Peyer's patch (tissue), 4 donors: ENCODE results near the gene TPBGL.

ENCODE experiments used
- POLR2A ChIP-seq, 2 donors: fragments of 450-650 bp; IDR thresholded peaks; one replicate each; pipeline ENCODE4 v1.5.1; 2017; ENCODE audit warnings: antibody characterized with exemption in 2 of 2, mild to moderate bottlenecking in 2 of 2, moderate library complexity in 2 of 2
- TF ChIP-seq, protein P1 (sequence below), 6 experiments: fragments of 450-650 bp in 4 of 6; fragments of 200-600 bp in 2 of 6; sonication (generic) in 1 of 6; IDR thresholded peaks; one replicate each; pipeline ENCODE4 v1.5.1; 2017 to 2019; ENCODE audit warnings: antibody characterized with exemption in 6 of 6, mild to moderate bottlenecking in 3 of 6, moderate library complexity in 1 of 6

DNA sequence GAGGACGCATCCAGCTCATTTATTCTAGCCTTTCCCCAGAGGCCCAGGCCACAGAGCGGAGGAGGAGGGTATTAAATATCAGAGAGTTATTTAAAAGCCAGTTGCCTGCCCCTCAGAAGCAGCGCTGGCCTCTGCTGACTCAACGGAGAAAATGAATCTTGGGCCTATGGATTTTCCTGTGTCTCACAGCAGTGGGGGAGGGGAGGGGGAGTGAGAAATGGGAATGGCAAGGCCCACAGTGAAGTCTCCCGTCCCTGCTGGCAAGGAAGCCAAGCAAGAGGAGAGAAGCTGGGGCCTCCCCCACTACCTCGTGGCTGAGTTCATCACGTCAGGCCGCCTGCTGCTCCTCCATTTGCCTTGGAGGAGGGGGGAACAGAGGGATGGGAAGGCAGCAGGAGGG lies 4.5 kb upstream of the TPBGL start:
- TF ChIP-seq, protein P1, sequence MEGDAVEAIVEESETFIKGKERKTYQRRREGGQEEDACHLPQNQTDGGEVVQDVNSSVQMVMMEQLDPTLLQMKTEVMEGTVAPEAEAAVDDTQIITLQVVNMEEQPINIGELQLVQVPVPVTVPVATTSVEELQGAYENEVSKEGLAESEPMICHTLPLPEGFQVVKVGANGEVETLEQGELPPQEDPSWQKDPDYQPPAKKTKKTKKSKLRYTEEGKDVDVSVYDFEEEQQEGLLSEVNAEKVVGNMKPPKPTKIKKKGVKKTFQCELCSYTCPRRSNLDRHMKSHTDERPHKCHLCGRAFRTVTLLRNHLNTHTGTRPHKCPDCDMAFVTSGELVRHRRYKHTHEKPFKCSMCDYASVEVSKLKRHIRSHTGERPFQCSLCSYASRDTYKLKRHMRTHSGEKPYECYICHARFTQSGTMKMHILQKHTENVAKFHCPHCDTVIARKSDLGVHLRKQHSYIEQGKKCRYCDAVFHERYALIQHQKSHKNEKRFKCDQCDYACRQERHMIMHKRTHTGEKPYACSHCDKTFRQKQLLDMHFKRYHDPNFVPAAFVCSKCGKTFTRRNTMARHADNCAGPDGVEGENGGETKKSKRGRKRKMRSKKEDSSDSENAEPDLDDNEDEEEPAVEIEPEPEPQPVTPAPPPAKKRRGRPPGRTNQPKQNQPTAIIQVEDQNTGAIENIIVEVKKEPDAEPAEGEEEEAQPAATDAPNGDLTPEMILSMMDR (IDR thresholded peaks at IDR 0.05), result no peak
- no peak for TF ChIP-seq POLR2A (IDR thresholded peaks at IDR 0.05)
